Measurements from ENCODE around the gene CABCOCO1. TPM values are rescaled to one million over a fixed set of nuclear protein-coding genes. Genes with fewer than 3 reads are reported as not detected.

The CABCOCO1 gene
- polyA plus RNA-seq, 1 donor: 2.8 TPM

DNA sequence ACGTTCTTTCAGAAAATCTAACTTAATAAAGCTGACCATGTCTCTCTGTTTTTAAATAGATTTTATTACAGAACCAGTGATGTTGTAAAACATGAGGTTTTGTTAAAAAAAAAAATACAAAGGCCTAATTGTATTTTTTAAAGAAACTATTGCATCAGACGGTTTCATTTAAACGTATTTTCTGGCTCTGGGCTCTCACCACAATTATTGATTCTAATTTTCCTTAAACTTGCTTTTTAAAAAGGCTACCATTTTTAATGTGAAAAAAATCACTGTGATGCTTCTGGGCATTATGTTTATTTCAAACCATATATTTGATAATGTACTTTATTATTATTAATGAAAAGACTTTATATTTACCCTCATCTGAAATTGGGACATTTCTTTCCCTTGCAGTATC is 94.3 kb downstream of the CABCOCO1 start:
- DNase-seq: no peak

DNA sequence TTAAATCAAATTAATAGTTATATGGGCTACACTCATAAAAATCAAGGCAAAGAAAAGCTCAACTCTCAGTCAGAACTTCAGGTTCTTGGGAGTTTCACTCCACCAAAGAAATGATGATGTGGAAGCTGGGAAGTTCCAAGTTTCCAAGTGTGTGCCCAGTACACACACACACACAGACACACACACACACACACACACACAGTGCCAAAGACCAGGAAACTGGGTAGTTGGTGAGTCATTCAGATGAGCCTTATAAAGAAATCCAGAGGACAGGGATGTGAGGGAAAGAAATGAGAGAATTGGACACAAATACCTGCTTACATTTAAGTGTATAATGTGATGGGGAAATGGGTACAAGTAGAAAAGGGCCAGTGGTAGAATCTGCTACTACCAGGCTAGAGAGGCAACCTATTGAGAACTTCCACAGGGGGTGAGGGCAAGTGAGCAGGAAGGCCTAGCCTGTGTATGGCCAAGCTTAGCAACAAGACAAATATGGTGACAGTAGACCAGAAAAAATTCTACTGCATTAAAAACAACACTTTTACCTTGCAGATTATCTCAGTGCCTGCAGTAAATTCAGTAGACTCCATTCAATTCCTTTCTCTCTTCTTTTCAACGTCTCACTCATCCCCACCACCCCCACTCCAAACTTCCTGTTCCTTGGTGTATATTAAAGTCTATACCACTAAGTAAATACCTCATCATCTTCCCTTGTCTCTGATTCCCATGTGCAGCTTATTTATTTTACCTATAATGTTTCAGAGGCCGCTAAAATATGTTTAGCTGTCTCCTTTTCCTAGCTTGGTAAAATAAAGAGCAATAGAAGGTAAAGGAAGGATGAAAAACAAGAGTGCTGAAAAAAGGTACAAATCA is 95.0 kb downstream of the CABCOCO1 start:
- no peak for DNase-seq

DNA sequence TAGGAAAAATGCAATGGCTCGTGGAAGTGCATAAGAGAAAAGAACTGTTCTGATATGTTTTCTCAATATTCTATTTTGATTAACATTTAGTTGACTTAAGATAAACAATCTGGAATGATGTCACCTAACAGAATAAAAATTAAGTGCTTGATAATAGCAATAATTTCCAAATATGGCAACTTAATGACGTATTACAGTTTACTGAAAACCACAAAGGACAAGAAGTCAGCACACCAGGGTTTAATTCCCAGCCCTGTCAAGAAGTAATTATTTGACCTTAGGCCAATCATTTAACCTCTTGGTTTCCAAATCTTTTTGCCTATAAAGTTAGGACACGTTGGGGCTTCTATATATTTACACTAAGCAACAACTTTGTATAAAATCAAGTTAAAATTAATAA is 95.7 kb downstream of the CABCOCO1 start:
- no peak for DNase-seq

DNA sequence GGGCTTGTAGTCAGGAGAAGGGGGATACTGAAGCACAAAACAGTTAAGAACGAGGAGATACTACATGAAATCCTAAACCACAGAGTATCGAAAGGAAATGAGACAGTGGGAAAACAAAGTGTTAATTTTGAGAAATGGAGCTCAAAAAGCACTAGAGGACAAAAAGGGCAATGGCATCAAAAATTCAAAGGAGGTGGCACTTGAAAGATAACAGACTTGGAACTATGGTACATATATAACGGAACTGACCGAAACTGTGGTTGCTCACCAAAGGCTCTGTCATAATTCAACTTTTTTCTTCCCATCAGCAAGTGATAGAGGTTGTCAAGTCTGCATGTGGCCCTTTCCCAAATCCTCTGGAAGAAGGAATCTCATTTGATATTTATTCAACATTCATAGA is 97.0 kb downstream of the CABCOCO1 start:
- DNase-seq: no peak

DNA sequence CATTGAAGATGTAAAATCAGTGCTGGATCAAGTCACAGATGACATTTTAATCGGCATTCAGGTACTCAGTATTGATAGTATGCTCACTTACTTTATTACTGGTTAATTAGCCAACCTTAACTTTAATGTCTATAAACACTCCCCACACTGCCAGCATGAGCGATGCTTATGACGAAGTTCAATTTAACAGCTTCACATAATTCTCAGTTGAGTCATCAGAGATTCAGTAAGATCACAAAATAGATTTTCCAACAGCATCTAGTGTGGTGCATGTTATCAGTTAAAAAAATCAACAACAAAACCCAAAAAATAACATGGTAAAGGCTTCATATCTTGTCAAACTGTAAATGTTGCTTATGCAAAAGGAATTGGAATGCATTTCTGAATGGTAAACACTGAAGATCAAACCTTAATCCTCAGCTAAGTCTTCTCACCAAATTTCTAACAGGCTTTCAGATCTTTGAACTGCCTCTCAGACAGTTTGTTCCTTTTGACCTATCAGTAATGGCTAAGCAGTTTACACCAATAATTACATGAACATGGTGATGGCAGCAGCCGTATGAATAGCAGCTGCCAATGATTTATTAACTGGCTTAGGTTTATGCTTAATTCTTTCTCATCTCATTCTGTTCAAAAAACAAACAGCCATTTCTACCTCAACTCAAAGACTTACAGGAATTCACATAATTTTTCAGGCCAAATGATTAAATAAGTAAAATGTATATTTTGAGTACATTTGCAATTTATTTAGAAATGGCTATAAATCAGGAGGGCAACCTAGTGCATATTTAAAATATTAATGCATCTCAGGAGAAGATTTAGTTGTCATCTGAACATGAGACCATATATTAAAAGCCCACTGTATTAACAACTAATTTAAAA is 98.5 kb downstream of the CABCOCO1 start:
- DNase-seq: no peak

DNA sequence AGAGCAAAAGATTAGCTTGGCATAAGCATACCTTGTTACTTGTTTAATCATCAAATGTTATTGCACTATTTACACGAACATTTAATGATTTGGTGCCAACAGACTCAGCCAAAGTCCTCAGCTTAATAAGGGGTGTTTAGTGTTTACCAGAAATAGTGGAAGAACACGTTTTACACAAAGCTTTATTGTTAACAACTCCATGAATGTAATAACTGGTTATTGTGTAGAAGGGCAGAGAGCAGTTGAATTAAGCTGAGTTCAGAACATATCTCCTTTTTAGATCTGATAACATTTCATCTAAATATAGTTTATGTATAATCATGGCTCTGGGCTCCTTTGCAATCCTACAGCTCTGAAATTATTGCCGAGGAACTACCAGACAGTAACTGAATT is 99.1 kb downstream of the CABCOCO1 start:
- DNase-seq: no peak

DNA sequence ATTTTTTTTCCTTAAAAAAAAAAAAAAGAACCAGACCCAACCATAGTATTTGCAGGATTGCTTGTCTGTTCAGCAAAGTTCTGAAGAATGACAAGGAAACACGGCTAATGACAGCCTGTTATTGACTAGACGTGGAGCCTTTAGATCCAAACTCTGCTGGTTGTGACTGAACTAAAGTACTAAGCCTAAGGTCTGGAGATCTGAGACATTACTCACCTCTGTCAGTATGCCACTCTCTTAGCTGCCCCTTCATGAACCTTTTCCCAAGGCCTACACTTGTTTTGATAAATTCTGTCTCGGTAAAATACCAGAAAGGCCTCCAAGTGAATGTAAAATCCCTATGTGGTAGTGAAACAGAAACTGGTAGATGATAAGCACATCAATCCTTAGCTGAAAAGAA is 101.0 kb downstream of the CABCOCO1 start:
- no peak for DNase-seq

DNA sequence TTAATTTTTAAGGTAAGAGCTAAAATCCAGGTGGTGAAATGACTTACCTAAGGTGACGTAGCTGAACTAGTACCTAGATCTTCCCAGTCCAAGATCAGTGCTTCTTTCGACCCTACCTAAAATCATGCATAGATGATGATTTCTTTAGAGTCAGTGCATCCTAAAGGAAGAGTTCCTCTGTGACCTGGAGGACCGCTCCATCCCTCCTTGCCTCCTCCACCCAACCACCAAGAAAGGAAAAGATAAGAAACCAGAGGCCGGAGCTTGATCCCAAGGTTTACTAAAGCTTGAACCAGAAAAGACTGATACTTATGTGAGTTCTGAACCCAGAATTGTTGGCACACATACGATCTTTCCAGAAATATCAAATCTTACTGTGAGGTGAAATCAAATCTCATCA is 101.8 kb downstream of the CABCOCO1 start:
- no peak for DNase-seq

DNA sequence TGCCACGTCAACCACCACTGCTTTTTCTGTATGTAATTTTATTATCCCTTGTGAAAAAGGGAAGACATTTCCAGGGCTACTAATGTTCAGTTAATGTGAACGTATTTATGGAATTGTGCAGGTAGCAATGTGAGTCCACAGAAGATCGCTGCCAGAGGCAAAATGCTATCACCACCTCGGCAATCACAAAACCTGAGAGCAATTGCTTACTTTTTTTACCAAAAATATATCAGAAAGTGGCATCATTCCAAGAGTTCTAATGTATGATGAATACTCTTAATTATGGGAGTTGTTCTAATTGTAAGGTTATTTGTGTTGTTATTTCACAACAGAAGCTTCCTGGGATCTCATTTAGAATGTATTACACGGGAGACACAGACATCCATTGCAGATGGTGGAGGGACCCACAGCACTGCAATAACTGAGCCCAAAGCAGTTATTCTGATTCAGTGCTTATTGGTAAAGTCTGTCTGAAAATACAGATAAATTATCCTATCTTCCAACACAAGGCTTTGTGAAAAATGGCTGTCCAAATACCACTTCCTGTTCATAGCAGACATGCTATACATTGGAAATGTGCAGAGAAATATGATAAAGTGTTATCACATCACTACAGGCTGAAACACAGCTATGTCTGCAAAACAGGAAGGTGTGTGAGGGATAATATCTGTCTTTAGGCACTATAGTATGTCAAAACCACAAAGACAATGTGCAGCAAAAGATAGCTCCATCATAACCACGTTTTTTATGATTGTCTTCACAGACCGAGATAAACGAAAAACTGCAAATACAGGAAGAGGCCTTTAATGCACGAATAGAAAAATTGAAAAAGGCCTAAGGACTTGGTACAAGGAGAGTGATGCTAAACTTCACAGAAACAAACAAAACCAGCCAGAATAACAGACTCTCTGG is 102.7 kb downstream of the CABCOCO1 start:
- DNase-seq: no peak

DNA sequence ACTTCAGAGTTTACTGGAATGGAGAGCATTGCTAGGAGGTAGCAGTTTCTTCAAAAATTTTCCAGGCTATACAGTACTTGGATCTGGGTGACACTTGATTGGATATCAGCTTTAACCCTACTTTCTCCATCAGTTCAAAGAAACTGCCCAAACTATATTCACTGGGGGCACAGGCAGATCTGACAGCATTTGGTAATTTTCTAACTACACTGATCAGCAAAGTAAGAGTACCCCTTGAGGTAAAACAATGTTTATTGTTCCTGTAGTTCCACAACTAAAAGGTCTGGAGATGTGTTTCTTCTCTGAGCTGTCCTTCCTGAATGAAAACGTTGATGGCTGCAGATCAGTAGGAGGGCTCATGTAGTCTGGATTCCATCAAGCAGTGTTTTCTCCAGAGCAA is 104.2 kb downstream of the CABCOCO1 start:
- no peak for DNase-seq

DNA sequence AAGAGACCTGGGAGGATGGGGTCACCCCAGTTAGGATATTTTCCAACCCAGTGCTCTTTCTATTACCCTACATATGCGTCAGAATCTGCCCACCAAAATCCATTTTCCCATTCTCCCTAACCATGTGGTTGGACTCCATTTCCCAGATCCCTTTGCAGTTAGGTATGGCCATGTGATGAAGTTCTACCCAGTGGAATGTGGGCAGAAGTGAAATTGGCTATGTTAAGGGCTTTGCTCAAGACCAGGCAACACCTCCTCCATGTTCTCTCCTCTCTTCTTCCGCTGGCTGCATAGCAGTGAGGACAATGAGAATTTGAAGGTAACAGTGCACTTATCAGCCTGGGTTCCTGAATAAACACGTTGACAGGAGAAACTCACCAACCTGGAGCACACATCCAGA is 111.3 kb downstream of the CABCOCO1 start:
- no peak for DNase-seq

DNA sequence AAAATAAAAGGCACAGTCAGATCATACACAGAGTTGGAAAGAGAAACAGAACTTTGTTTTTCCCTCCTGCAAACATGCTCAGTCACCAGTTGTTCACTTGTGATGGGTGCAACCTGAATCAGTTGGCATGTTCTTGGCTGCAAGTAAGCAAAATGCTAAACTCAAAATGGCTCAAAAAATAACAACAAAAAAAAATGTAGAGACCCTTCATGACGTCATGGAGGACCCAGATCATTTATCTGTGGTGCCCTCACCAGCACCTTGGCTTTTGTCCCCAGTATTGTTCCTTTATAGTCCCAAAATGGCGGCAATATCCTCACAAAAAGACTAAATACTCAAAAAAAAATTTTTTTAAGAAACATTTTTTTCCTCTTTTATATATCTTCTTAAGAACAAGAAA is 112.4 kb downstream of the CABCOCO1 start:
- no peak for DNase-seq

DNA sequence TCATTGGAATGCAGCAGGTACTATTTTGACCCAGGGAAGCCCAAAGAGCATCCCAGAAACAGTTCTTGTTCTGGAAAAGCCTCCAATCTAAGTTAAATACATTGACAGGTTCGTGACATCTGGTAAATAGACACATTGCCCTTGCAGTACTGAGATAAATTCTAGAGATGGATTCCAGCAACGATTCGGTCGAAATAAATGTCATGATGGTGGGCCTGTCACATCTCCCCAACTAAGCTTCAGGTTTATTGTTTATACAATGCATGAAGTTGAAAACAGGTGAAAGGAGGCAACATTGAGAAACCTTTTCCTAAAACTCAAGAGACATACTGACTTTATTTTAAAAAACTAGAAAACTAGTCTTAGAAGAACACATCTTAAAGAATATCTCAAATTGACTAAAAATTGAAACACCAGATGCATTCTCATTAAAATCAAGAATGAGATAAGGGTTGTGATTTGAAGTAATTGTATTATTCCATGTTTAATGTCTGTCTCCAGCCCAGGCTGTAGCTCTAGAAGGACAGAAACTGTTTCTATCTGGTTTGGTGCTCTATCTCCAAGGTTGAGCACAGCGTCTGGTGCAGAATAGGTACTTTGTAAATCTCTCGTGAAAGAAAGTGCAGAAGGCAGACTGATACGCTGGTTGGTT is 114.0 kb downstream of the CABCOCO1 start:
- no peak for DNase-seq

DNA sequence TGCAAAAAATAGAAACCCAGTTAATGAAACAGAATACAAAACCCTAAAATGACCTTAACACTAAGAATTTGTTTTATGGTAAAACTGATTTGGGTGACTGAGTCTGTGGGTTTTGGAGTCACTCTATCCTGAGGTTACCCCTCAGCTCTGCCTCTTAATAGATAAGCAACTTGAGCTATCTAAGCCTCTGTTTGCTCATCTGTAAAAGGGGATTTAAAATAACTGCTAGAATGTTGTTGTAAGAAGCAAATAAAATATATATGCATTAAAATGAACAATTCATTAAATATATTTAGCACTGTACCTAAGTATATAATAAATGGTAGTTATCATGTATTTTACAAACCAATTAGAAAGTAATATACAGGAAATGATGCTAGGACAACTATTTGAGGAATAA is 115.4 kb downstream of the CABCOCO1 start:
- DNase-seq: no peak

DNA sequence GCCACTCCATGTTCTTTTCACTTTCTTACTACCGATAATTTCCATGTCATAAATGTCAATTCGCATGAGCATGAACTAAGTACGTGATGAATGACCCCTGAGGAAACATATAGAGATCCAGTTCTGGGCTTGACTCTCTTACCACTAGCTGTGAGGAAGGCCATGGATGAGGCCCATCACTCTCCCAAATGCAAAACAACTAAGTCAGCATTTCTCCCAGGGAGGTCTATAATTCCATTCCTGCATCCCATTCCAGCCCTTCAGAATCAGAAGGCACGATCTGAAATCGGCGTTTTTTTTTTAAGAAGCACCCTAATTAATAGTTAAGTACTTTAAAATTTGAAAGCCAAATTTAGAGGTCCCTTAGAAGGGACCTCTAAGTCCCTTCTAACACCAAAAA is 116.5 kb downstream of the CABCOCO1 start:
- DNase-seq: no peak

DNA sequence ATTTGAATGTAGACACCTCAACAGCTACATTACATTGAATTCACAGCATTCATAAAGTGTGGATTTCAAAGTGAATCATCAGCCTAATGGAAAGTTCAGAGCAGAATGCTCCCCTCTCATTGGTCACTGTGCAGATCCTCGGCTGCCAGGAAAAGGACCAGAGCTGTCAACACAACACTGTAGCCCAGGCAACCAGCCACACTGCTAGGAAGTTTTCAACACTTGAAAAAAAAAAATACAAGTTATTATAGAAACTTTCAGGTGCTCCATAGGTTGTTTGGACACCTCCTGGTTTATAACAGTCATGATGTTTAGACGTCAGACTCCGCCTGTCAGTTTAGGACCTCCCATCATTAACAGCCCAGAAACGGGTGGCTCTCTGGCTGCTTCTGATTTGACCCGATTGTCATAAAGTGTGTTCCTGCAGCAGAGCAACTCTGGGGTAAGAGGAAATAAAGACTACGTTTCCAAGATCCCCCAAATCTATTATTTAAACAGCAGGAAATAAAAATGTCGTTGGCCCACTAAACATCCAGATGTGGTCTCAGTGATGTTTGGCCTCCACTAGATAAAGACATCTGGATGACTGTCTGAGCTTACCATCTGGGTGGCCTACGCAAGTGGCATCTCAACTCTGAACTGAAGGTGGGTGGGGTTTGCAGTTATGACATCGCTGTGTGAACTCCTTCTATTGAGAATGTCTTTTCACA is 117.4 kb downstream of the CABCOCO1 start:
- no peak for DNase-seq

DNA sequence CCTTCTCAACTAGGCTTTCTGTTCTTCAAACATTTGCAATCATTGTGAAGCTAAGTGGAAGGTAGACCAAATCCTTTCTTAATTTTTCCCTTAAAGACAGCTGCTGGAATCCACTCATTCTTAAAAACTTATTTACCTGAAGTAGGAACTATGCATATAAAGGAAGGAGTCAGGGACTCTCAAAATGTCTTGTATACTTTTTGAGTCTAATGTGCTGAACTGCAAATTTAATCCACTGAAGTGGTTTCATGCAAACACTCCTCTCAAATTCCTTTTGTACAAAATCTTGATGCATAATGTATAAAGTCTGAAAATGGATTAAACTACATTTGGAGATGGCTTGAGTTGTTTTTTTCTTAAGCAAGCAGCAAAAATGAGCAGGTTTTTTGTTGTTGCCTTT is 118.0 kb downstream of the CABCOCO1 start:
- DNase-seq: no peak

DNA sequence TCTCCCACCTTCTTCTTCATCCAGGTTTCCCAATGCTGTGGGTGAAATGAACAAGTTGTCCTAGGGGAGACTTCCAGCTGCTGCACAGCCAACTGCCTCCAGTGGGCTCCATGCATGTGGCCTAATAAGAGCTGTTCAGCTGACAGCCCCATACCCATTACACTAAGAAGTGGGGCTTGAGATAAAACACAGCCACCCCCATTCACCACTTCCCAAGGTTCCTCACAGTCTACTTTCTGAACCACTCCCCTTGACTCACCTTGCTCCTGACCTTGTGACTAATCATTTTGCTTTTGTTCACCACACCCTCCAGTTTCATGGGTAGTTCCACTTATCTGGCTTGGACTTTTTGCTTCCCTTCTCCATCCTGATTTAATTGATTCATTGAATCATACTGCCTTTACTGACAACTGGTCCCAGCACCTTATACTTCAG is 119.3 kb downstream of the CABCOCO1 start:
- no peak for DNase-seq

DNA sequence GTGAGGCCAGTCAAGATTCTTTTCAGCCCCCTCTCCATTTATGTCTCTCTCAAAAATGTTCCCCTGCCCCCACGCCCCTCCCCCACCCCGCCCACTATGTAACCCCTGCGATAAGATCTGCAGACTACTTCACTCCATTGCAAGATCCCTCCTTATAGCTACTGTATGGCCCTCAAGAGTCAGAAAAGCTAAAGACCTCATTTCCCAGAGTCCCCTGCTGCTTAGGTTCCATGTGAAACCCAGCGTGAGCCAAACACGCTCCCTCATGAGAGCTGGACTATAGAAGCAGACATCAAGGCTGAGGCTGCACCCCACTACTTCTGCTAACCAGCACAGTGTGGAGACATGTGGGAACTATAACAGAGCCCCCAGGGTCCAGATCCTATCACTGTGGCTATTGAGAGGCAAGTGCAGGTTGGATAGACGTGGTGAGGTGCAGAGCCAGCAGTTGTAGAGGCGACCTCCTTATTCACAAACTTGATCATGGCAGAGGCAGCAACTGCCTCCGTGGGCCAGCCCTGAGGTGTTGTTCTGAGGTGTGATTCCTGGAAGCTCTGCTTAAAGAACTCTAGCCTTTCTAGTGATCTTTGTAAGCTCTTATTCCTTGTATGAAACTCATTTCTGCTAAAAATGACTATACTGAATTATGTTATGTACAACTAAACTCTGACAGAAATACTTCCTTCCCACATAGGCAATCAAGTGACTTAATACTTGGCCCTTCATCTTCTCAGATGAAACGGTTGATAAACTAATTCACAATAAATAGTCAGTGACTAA is 121.8 kb downstream of the CABCOCO1 start:
- DNase-seq: no peak

DNA sequence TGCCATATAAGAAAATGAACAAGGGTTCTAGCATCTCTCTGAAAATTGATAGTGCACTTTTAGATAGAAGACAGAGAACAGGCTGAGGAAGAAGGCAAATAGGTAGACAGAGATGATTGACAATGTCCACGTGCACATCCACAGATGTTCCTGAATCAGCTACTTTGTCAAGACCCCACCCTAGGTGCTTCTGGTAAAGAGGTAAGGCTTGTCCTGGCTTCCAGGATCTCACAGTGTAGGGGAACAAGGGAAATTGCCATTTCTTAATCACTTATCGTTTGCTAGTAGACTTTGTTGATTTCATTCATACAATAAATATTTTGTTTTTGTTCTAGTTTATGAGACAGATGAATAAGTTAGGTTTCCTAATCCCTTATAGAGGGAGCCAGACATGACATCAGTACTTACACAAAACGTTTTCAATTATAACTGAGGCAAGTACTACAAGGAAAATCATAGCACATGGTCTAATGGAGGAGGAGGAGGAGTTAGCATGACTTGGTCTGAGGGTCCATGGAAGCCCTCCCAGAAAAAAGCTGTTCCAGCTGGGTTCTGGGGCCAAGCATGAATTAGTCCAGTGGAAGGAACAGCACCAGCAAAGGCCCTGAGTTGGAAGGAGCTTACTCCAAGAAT is 122.9 kb downstream of the CABCOCO1 start:
- DNase-seq: no peak
